SK-N-SH treated with all-trans-retinoic acid at 6 μM for 48 hours (cell line): Measurements from ENCODE around the gene CEP89.
A peak's percentile ranks its signal among the peaks of the same experiment; 100 is the strongest.
"Not testable (repeated sequence)": the region's sequence is repeated elsewhere in the genome, so short reads cannot be mapped to it uniquely, and the experiment has no call there.

Experiments
- ATAC-seq: fragments of 200-7000 bp; cut with Tn5 transposase; 3 replicates; pipeline ENCODE4 v1.9.1; 2020; ENCODE audit warnings: mild to moderate bottlenecking, moderate library complexity
- CREB5 ChIP-seq: fragments of 250-450 bp; sonication (Bioruptor Pico); IDR thresholded peaks from 2 replicates; pipeline ENCODE4 v1.5.1; 2020; ENCODE audit warnings: low read depth, mild to moderate bottlenecking, moderate library complexity
- CSDC2 ChIP-seq: fragments of 250-450 bp; sonication (Bioruptor Pico); IDR thresholded peaks from 2 replicates; pipeline ENCODE4 v1.5.0; 2020; ENCODE audit warnings: mild to moderate bottlenecking, moderate library complexity
- CSRNP3 ChIP-seq: fragments of 250-450 bp; sonication (Bioruptor Pico); IDR thresholded peaks from 2 replicates; pipeline ENCODE4 v1.5.1; 2021; ENCODE audit warnings: mild to moderate bottlenecking, moderate library complexity
- ESRRG ChIP-seq: fragments of 250-450 bp; sonication (Bioruptor Pico); IDR thresholded peaks from 2 replicates; pipeline ENCODE4 v1.6.1; 2021; ENCODE audit warnings: mild to moderate bottlenecking
- GLIS3 ChIP-seq: fragments of 250-450 bp; sonication (Bioruptor Pico); IDR thresholded peaks from 2 replicates; pipeline ENCODE4 v1.5.0; 2020; ENCODE audit warnings: mild to moderate bottlenecking, moderate library complexity
- PPARA ChIP-seq: fragments of 250-450 bp; sonication (Bioruptor Pico); IDR thresholded peaks from 2 replicates; pipeline ENCODE4 v1.5.0; 2020; ENCODE audit warnings: mild to moderate bottlenecking, borderline replicate concordance
- TCF4 ChIP-seq: fragments of 250-450 bp; sonication (Bioruptor Pico); IDR thresholded peaks from 2 replicates; pipeline ENCODE4 v1.8.0; 2021; ENCODE audit warnings: mild to moderate bottlenecking, moderate library complexity, borderline replicate concordance
- TOX ChIP-seq: fragments of 250-450 bp; sonication (Bioruptor Pico); IDR thresholded peaks from 2 replicates; pipeline ENCODE4 v1.8.0; 2021; ENCODE audit warnings: mild to moderate bottlenecking, moderate library complexity, borderline replicate concordance
- TSHZ2 ChIP-seq: fragments of 250-450 bp; sonication (Bioruptor Pico); IDR thresholded peaks from 2 replicates; pipeline ENCODE4 v1.5.0; 2020; ENCODE audit warnings: mild to moderate bottlenecking, moderate library complexity
- ZFP3 ChIP-seq: fragments of 250-450 bp; sonication (Bioruptor Pico); IDR thresholded peaks from 2 replicates; pipeline ENCODE4 v1.5.0; 2020; ENCODE audit warnings: mild to moderate bottlenecking, moderate library complexity
- ZFP30 ChIP-seq: fragments of 450-650 bp; formaldehyde crosslinking; IDR thresholded peaks from 2 replicates; pipeline ENCODE4 v1.5.0; 2022; ENCODE audit warnings: mild to moderate bottlenecking, moderate library complexity
- ZNF565 ChIP-seq: fragments of 450-650 bp; formaldehyde crosslinking; conservative IDR thresholded peaks from 2 replicates; pipeline ENCODE4 v1.5.0; 2020; ENCODE audit warnings: low read depth, mild to moderate bottlenecking, moderate library complexity
- ZNF70 ChIP-seq: fragments of 450-650 bp; formaldehyde crosslinking; IDR thresholded peaks from 2 replicates; pipeline ENCODE4 v1.5.0; 2020; ENCODE audit warnings: mild to moderate bottlenecking, moderate library complexity
- ZNF8 ChIP-seq: fragments of 450-650 bp; formaldehyde crosslinking; IDR thresholded peaks from 2 replicates; pipeline ENCODE4 v1.5.0; 2020; ENCODE audit warnings: mild to moderate bottlenecking, moderate library complexity

CEP89 gene

GRCh38 chr19:32971715-32972540 is at the start of gene CEP89, which contains the start of gene FAAP24:
Gene CEP89, minus strand, starts transcription at chr19:32971958. Its CDS starts 84 bp downstream, at chr19:32971874.
Gene FAAP24, plus strand, starts transcription at chr19:32972242. Its CDS starts 955 bp downstream, at chr19:32973197.
- TF ChIP-seq ZNF70 (peak; percentile 89), CREB5 (CRISPR knock-in tag) (no peak), ZFP3 (CRISPR knock-in tag) (peak; percentile 100)
- peak; percentile 99 for ATAC-seq

- ATAC-seq: not testable (repeated sequence)
Measured at GRCh38 chr19:33010891-33011290, 39.1 kb upstream of the CEP89 start.

- no peak for ATAC-seq
- TF ChIP-seq GLIS3 (no peak), ZNF8 (CRISPR knock-in tag) (no peak), ZFP30 (no peak), CSRNP3 (no peak), ESRRG (CRISPR knock-in tag) (no peak), TOX (no peak)
Measured at GRCh38 chr19:33008738-33009137, 37.0 kb upstream of the CEP89 start.

GRCh38 chr19:33005440-33005839 is 33.7 kb upstream of the CEP89 start:
- TF ChIP-seq ZNF565 (CRISPR knock-in tag): no peak
- no peak for TF ChIP-seq GLIS3
- no peak for TF ChIP-seq PPARA (CRISPR knock-in tag)
- no peak for TF ChIP-seq CSRNP3
- no peak for TF ChIP-seq TSHZ2
- no peak for TF ChIP-seq TCF4 (CRISPR knock-in tag)
- no peak for TF ChIP-seq CSDC2 (CRISPR knock-in tag)
- no peak for ATAC-seq

GRCh38 chr19:33003424-33004024 is 31.8 kb upstream of the CEP89 start:
- ATAC-seq: not testable (repeated sequence)

GRCh38 chr19:33002126-33002865 is 30.5 kb upstream of the CEP89 start:
- peak; percentile 61 for ATAC-seq
